CD14-positive monocyte (primary cell): ENCODE results near the gene ZNF384. TPM values are rescaled to one million over a fixed set of nuclear protein-coding genes. Genes with fewer than 3 reads are reported as not detected.

ENCODE experiments used
- DNase-seq, 3 donors: peaks; one replicate each; pipeline ENCODE4 v3.0.0-alpha.2; 2011 to 2022
- H2AFZ ChIP-seq: 2 replicates; pipeline ENCODE4 v1.6.0; 2012; ENCODE audit warnings: mild to moderate bottlenecking, low read depth, low read length, inconsistent platforms; ENCODE audit not compliant: insufficient read depth, poor library complexity, severe bottlenecking
- H3K27ac ChIP-seq, 2 donors: 1 replicate in 1 of 2; 2 replicates in 1 of 2; pipeline ENCODE4 v1.5.1; 2012 to 2013; ENCODE audit warnings: low read length in 2 of 2, control low read depth in 1 of 2, inconsistent platforms in 1 of 2, low read depth in 1 of 2, mild to moderate bottlenecking in 1 of 2
- H3K27me3 ChIP-seq, 2 donors: one replicate each; pipeline versions ENCODE4 v1.6.0 to v1.6.1; 2011 to 2013; ENCODE audit warnings: low read length in 2 of 2; ENCODE audit not compliant: control insufficient read depth in 2 of 2, insufficient read depth in 2 of 2
- H3K36me3 ChIP-seq, 2 donors: replicated peaks in 1 of 2; 1 replicate in 1 of 2; 2 replicates in 1 of 2; pipeline versions ENCODE4 v1.5.1 to v1.6.1; 2012 to 2013; ENCODE audit warnings: low read length in 2 of 2, control low read depth in 1 of 2, inconsistent platforms in 1 of 2, mild to moderate bottlenecking in 1 of 2; ENCODE audit not compliant: insufficient read depth in 2 of 2, control insufficient read depth in 1 of 2
- H3K4me1 ChIP-seq, 2 donors: 1 replicate in 1 of 2; 2 replicates in 1 of 2; pipeline versions ENCODE4 v1.5.1 to v1.6.1; 2012 to 2013; ENCODE audit warnings: low read length in 2 of 2, control low read depth in 1 of 2, inconsistent platforms in 1 of 2, mild to moderate bottlenecking in 1 of 2, moderate library complexity in 1 of 2; ENCODE audit not compliant: insufficient read depth in 2 of 2, control insufficient read depth in 1 of 2
- H3K4me2 ChIP-seq: replicated peaks from 2 replicates; pipeline ENCODE3; 2012; ENCODE audit warnings: low read length, moderate library complexity, mild to moderate bottlenecking; ENCODE audit not compliant: poor library complexity, severe bottlenecking; ENCODE audit errors: extremely low read depth
- H3K4me3 ChIP-seq, 3 experiments: fragments of 200-600 bp in 1 of 3; sonication (generic) in 1 of 3; replicated peaks in 1 of 3; 1 replicate in 2 of 3; 2 replicates in 1 of 3; pipeline ENCODE4 v1.5.1; 2011 to 2013; ENCODE audit warnings: low read length in 3 of 3, mild to moderate bottlenecking in 3 of 3, control low read depth in 2 of 3, low read depth in 2 of 3, inconsistent platforms in 1 of 3, moderate library complexity in 1 of 3
- H3K79me2 ChIP-seq: 2 replicates; pipeline ENCODE4 v1.6.0; 2012; ENCODE audit warnings: mild to moderate bottlenecking, control low read depth, inconsistent platforms, low read length, moderate library complexity; ENCODE audit not compliant: insufficient read depth
- H3K9ac ChIP-seq: 2 replicates; pipeline ENCODE4 v1.6.0; 2017; ENCODE audit warnings: low read length, mild to moderate bottlenecking; ENCODE audit not compliant: insufficient read depth, poor library complexity, severe bottlenecking
- H3K9me3 ChIP-seq, 2 donors: replicated peaks in 1 of 2; 1 replicate in 1 of 2; 2 replicates in 1 of 2; pipeline versions ENCODE4 v1.5.1 to v1.6.1; 2012 to 2013; ENCODE audit warnings: low read length in 2 of 2, control low read depth in 1 of 2; ENCODE audit not compliant: control insufficient read depth in 1 of 2, insufficient read depth in 1 of 2
- H4K20me1 ChIP-seq: 2 replicates; pipeline ENCODE4 v1.6.0; 2012; ENCODE audit warnings: mild to moderate bottlenecking, low read length, control low read depth, moderate library complexity; ENCODE audit not compliant: insufficient read depth
- H3K27ac Mint-ChIP-seq, 7 donors: one replicate each; pipeline ENCODE4 v1.8.0; 2020; ENCODE audit warnings: mild to moderate bottlenecking in 7 of 7, mixed read lengths in 7 of 7, moderate library complexity in 6 of 7, inconsistent platforms in 2 of 7
- H3K27me3 Mint-ChIP-seq, 3 donors: one replicate each; pipeline ENCODE4 v1.8.0; 2021 to 2022; ENCODE audit warnings: low read depth in 3 of 3, mild to moderate bottlenecking in 3 of 3, mixed read lengths in 3 of 3, moderate library complexity in 3 of 3, inconsistent platforms in 1 of 3
- H3K36me3 Mint-ChIP-seq, 2 donors: one replicate each; pipeline ENCODE4 v1.8.0; 2020; ENCODE audit warnings: mixed read lengths in 2 of 2, inconsistent platforms in 1 of 2, mild to moderate bottlenecking in 1 of 2
- H3K4me1 Mint-ChIP-seq: one replicate; pipeline ENCODE4 v1.8.0; 2020; ENCODE audit warnings: mild to moderate bottlenecking, mixed read lengths
- H3K4me3 Mint-ChIP-seq, 2 donors: one replicate each; pipeline ENCODE4 v1.8.0; 2020; ENCODE audit warnings: mild to moderate bottlenecking in 2 of 2, mixed read lengths in 2 of 2, moderate library complexity in 1 of 2
- H3K9me3 Mint-ChIP-seq, 7 donors: one replicate each; pipeline ENCODE4 v1.8.0; 2020 to 2022; ENCODE audit warnings: mixed read lengths in 7 of 7, mild to moderate bottlenecking in 6 of 7, moderate library complexity in 6 of 7, inconsistent platforms in 2 of 7
- CTCF ChIP-seq: fragments of 200-600 bp; IDR thresholded peaks from one replicate; pipeline ENCODE4 v1.8.0; 2022; ENCODE audit warnings: antibody characterized with exemption, mild to moderate bottlenecking
- whole genome bisulfite sequencing: methylation state at CpG from one replicate; pipeline ENCODE4 v1.1.5; 2013; ENCODE audit warnings: missing lambda C conversion rate; ENCODE audit not compliant: insufficient coverage; 5-methylcytosine and 5-hydroxymethylcytosine counted together
- intact Hi-C, 2 donors: fragments of 100-400 bp; cut with micrococcal nuclease; formaldehyde crosslinking; loops; one replicate each; pipeline versions ENCODE4 v1.15.0 to v1.15.1; 2023
- polyA plus RNA-seq, 3 donors: library from polyadenylated mRNA; depleted of rRNA in 1 of 3; unstranded in 2 of 3; stranded (reverse) in 1 of 3; fragments of 300-500 nt in 2 of 3; fragments of >200 nt in 1 of 3; fragmentation: Illumina TruSeq in 2 of 3; gene quantifications; 1 replicate in 2 of 3; 2 replicates in 1 of 3; pipeline ENCODE4 v1.2.3, GENCODE V29; 2012 to 2021

The ZNF384 gene
- polyA plus RNA-seq, 3 donors, result 9.6 to 87.0 (median 10.9) TPM

DNA sequence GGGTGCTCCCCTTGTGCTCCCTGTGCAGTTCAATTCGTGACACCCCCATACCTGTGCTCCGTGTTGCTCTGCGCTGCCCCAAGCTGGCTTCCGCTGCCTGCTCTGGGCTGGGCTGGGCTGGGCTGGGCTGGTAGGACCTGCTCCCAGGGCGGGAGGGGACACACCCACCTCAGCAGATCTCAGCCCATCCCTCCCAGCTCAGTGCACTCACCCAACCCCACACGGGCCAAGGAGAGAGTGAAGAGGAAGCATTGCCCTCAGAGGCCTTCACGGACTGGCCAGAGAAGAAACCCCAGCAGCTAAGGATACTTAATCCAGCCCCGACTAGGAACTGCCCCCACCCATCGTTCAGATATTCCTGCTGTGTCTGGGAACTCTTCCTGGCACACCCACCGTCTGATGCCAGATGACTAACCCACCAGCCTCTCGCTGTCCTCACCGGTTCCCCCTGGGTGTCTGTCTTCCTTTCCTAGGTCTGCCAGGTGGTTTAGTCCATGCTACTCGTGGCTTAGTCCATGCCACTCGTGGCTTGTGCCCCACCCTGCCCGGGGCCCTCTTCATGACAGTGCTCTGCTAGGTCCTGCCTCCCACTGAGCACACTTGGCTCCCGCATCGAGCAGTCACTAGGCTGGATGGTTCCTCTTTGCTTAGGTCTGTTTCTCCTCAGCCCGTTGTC, 53.2 kb downstream of the ZNF384 start, which contains the start of gene LPAR5:
Gene LPAR5, minus strand, starts transcription at position 104 of the 676 bp plus-strand sequence. CDS start 14,711 bp downstream, outside the sequence.
- peak within 1 kb of the TSS; percentile 24 for H3K4me2 ChIP-seq
- H3K9me3 ChIP-seq, result no peaks in the 10 kb centered on the region
- H3K4me1 ChIP-seq, result peaks cover 47 to 60% of the 10 kb centered on the region in 2 donors
- H3K9ac ChIP-seq, result no peak within 1 kb of the TSS
- H2AFZ ChIP-seq, result peak within 1 kb of the TSS; percentile 19
- intact Hi-C loops, result no loop called here
- H3K4me3 ChIP-seq, result no peak within 1 kb of the TSS
- Mint-ChIP-seq H3K9me3 (peaks cover 0 to 2% (median 0%) of the 10 kb centered on the region in 7 donors), H3K27me3 (peaks cover 0 to 6% (median 5%) of the 10 kb centered on the region in 3 donors), H3K4me1 (peaks cover 58% of the 10 kb centered on the region), H3K36me3 (no peaks in the 10 kb centered on the region), H3K27ac (peak within 1 kb of the TSS in 5 of 7 donors; percentile 27 to 81 (median 69)), H3K4me3 (peak within 1 kb of the TSS; percentile 31 to 87)
- no peak for TF ChIP-seq CTCF
- peak within 1 kb of the TSS in 1 of 2 donors; percentile 34 for H3K27ac ChIP-seq
- DNase-seq, result peak in 2 of 3 donors; percentile 41 to 43
- no peaks in the 10 kb centered on the region for H3K79me2 ChIP-seq
- H4K20me1 ChIP-seq, result no peaks in the 10 kb centered on the region
- 37% methylated on average over 17 of the region's 18 CpGs for WGBS
- no peaks in the 10 kb centered on the region for H3K36me3 ChIP-seq
- no peaks in the 10 kb centered on the region for H3K27me3 ChIP-seq

- no peak overlapping the region for H3K9ac ChIP-seq
- no peaks in the 10 kb centered on the region for H4K20me1 ChIP-seq
- no peaks in the 10 kb centered on the region for H3K79me2 ChIP-seq
- no peak overlapping the region for H2AFZ ChIP-seq
- TF ChIP-seq CTCF, result no peak
- H3K9me3 ChIP-seq, result no peaks in the 10 kb centered on the region
- H3K36me3 ChIP-seq, result no peaks in the 10 kb centered on the region
- H3K4me2 ChIP-seq, result no peak overlapping the region
- Mint-ChIP-seq H3K9me3 (peaks cover 0 to 2% (median 0%) of the 10 kb centered on the region in 7 donors), H3K27ac (peak overlapping the region in 1 of 7 donors; percentile 21), H3K4me1 (peaks cover 53% of the 10 kb centered on the region), H3K36me3 (no peaks in the 10 kb centered on the region), H3K27me3 (peaks cover 0 to 8% (median 5%) of the 10 kb centered on the region in 3 donors), H3K4me3 (peak overlapping the region in 1 of 2 donors; percentile 24)
- intact Hi-C loops, result no loop called here
- H3K27me3 ChIP-seq, result no peaks in the 10 kb centered on the region
- 79% methylated on average over 5 of the region's 5 CpGs for WGBS
- H3K4me1 ChIP-seq, result peaks cover 47 to 56% of the 10 kb centered on the region in 2 donors
- no peak overlapping the region for H3K27ac ChIP-seq
- no peak for DNase-seq
- no peak overlapping the region for H3K4me3 ChIP-seq
Measured at GRCh38 chr12:6635375-6635855, 53.8 kb downstream of the ZNF384 start.
